Keratinocyte (primary cell): ENCODE results near the gene HIP1. TPM values are rescaled to one million over a fixed set of nuclear protein-coding genes. Genes with fewer than 3 reads are reported as not detected.
"Not testable (repeated sequence)": the region's sequence is repeated elsewhere in the genome, so short reads cannot be mapped to it uniquely, and the experiment has no call there.

Experiments
- DNase-seq: peaks from one replicate; pipeline ENCODE4 v3.0.0-alpha.2; 2011; ENCODE audit warnings: low read depth, missing footprints, low spot score
- FAIRE-seq: peaks from 2 replicates; lab custom pipeline; 2011; peaks lifted over from hg19 to GRCh38; lab: Jason Lieb, UNC
- H2AFZ ChIP-seq: 2 replicates; pipeline ENCODE4 v1.6.0; 2012; ENCODE audit warnings: low read length, control low read depth, inconsistent platforms; ENCODE audit not compliant: control insufficient read depth
- H3K27ac ChIP-seq: 2 replicates; pipeline ENCODE4 v1.5.1; 2011; ENCODE audit warnings: low read length; ENCODE audit not compliant: control insufficient read depth, insufficient read depth
- H3K27me3 ChIP-seq: 3 replicates; pipeline ENCODE4 v1.6.0; 2011; ENCODE audit warnings: low read length; ENCODE audit not compliant: control insufficient read depth, insufficient read depth; ENCODE audit errors: extremely low read depth
- H3K36me3 ChIP-seq, 2 experiments: 2 replicates in 1 of 2; 3 replicates in 1 of 2; pipeline ENCODE4 v1.5.1; 2011; ENCODE audit warnings: low read length in 2 of 2, mild to moderate bottlenecking in 1 of 2; ENCODE audit not compliant: control insufficient read depth in 2 of 2, insufficient read depth in 2 of 2; ENCODE audit errors: extremely low read depth in 1 of 2
- H3K4me1 ChIP-seq: 3 replicates; pipeline ENCODE4 v1.5.1; 2011; ENCODE audit warnings: low read length; ENCODE audit not compliant: control insufficient read depth, insufficient read depth; ENCODE audit errors: extremely low read depth
- H3K4me2 ChIP-seq: 3 replicates; pipeline ENCODE4 v1.6.0; 2011; ENCODE audit warnings: low read depth, low read length; ENCODE audit not compliant: control insufficient read depth, insufficient read depth; ENCODE audit errors: extremely low read depth
- H3K4me3 ChIP-seq, 3 experiments: fragments of 200-600 bp in 1 of 3; sonication (generic) in 1 of 3; 2 replicates in 2 of 3; 3 replicates in 1 of 3; pipeline ENCODE4 v1.5.1; 2011 to 2016; ENCODE audit warnings: low read length in 3 of 3, mild to moderate bottlenecking in 3 of 3, control low read depth in 2 of 3, inconsistent platforms in 1 of 3, low read depth in 1 of 3, mixed read lengths in 1 of 3, mixed run types in 1 of 3, moderate library complexity in 1 of 3; ENCODE audit not compliant: control insufficient read depth in 2 of 3, insufficient read depth in 2 of 3; ENCODE audit errors: extremely low read depth in 1 of 3
- H3K79me2 ChIP-seq: 2 replicates; pipeline ENCODE4 v1.6.0; 2012; ENCODE audit warnings: low read length; ENCODE audit not compliant: control insufficient read depth, insufficient read depth
- H3K9ac ChIP-seq: 3 replicates; pipeline ENCODE4 v1.6.0; 2011; ENCODE audit warnings: low read length; ENCODE audit not compliant: control insufficient read depth, insufficient read depth; ENCODE audit errors: extremely low read depth
- H3K9me1 ChIP-seq: 3 replicates; pipeline ENCODE4 v1.6.0; 2011; ENCODE audit warnings: low read length; ENCODE audit not compliant: control insufficient read depth, insufficient read depth; ENCODE audit errors: extremely low read depth
- H3K9me3 ChIP-seq: 2 replicates; pipeline ENCODE4 v1.5.1; 2012; ENCODE audit warnings: low read depth, low read length; ENCODE audit not compliant: control insufficient read depth
- H4K20me1 ChIP-seq: 3 replicates; pipeline ENCODE4 v1.6.0; 2011; ENCODE audit warnings: low read length; ENCODE audit not compliant: control insufficient read depth, insufficient read depth; ENCODE audit errors: extremely low read depth
- CTCF ChIP-seq, 3 experiments: IDR thresholded peaks in 1 of 3; conservative IDR thresholded peaks in 1 of 3; optimal IDR thresholded peaks in 1 of 3; 2 replicates in 2 of 3; 3 replicates in 1 of 3; pipeline versions ENCODE3 to v1.5.1; 2011; ENCODE audit warnings: low read length in 3 of 3, mild to moderate bottlenecking in 3 of 3, moderate library complexity in 2 of 3, control low read depth in 1 of 3, inconsistent platforms in 1 of 3; ENCODE audit not compliant: insufficient read depth in 2 of 3; ENCODE audit errors: extremely low read depth in 1 of 3
- EZH2 ChIP-seq: IDR thresholded peaks from one replicate; pipeline ENCODE4 v1.6.1; 2012; ENCODE audit warnings: inconsistent platforms, mild to moderate bottlenecking, low read length, moderate library complexity
- dilution Hi-C: fragments of 300-500 bp; cut with MboI; formaldehyde crosslinking; loops from one replicate; pipeline ENCODE4 v1.7.0; 2020; ENCODE audit warnings: low sequenced_read_pairs; ENCODE audit not compliant: extremely low pct_ligation_motif_present
- polyA plus RNA-seq, 5 experiments: library from polyadenylated mRNA; depleted of rRNA in 3 of 5; stranded (reverse) in 3 of 5; stranded (forward) in 1 of 5; unstranded in 1 of 5; fragments of >200 nt; gene quantifications; 1 replicate in 1 of 5; 2 replicates in 3 of 5; 3 replicates in 1 of 5; pipeline versions ENCODE4 v1.2.1 to v1.2.3, GENCODE V29; 2011 to 2012; ENCODE audit warnings: missing spikeins in 2 of 5, low read depth in 1 of 5, low replicate concordance in 1 of 5

The HIP1 gene
- polyA plus RNA-seq, 1 donor (not counting 4 experiments of a cell fraction or from before 2014, with no cell fraction given): 5.0 TPM

DNA sequence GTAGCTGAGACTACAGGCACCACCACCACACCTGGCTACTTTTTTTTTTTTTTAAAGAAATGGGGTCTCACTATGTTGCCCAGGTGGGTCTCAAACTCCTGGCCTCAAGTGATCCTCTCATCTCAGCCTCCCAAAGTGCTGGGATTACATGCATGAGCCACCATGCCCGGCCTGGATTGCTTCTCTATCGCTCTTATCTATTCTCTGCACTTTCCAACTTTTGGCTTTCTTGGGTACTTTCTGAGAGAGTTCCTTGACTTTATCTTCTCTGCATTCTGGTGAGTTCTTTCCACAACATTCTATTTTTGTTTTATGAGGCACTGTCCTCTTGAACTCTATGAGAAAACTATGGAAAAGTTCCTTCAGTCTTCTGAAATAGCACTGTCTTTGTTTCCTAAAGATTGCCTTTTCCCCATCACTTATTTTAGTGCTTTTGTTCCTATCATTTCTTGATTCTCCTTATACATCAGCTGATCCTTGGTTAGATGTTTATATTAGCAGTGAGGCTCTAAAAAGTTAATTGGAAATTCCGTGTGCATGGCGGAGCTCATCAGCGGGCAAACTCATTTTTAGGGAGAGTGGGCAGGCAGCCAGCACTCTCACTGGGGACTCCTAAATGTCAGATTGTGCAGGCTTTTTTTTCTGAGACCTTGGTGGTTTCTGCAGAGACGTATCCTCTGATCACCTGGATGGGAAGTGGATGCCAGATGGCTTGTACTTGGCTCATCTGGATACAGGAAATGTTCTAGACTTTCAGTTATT is 43.9 kb downstream of the HIP1 start:
- no peak for FAIRE-seq
- H3K27ac ChIP-seq: no peak overlapping the region
- no peaks in the 10 kb centered on the region for H3K27me3 ChIP-seq
- H3K9ac ChIP-seq: no peak overlapping the region
- no peak overlapping the region for H3K4me2 ChIP-seq
- H3K9me3 ChIP-seq: no peaks in the 10 kb centered on the region
- TF ChIP-seq CTCF (optimal IDR thresholded peaks at IDR 0.05 in 1 of 3, IDR thresholded peaks at IDR 0.05 in 1 of 3, conservative IDR thresholded peaks at IDR 0.05 in 1 of 3; ENCODE audit: extremely low read depth in 1 of 3, insufficient read depth in 2 of 3, low read length in 3 of 3) (no peak), EZH2 (no peak)
- H3K36me3 ChIP-seq: no peaks in the 10 kb centered on the region
- no peaks in the 10 kb centered on the region for H4K20me1 ChIP-seq
- H2AFZ ChIP-seq: no peak overlapping the region
- no peak overlapping the region for H3K4me3 ChIP-seq
- dilution Hi-C loops: no loop called here
- no peaks in the 10 kb centered on the region for H3K9me1 ChIP-seq
- H3K4me1 ChIP-seq: no peaks in the 10 kb centered on the region
- DNase-seq: no peak
- no peaks in the 10 kb centered on the region for H3K79me2 ChIP-seq

DNA sequence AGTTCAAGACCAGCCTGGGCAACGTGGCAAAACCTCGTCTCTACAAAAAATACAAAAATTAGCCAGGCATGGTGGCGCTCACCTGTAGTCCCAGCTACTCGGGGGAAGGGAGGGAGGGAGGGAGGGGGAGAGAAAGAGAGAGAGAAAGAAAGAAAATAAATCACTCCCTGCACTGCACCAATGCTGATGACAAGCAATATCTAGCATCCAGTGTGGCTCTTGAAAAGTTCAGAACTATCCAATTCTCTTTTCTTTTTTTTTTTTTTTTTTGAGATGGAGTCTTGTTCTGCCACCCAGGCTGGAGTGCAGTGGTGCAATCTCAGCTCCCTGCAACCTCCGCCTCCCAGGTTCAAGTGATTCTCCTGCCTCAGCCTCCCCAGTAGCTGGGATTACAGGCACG is 45.1 kb downstream of the HIP1 start:
- DNase-seq, H3K79me2 ChIP-seq, H3K9me3 ChIP-seq, H3K9ac ChIP-seq, dilution Hi-C loops, H2AFZ ChIP-seq, H3K4me2 ChIP-seq, H3K4me1 ChIP-seq, H3K4me3 ChIP-seq, H3K27me3 ChIP-seq, H3K36me3 ChIP-seq, H4K20me1 ChIP-seq, FAIRE-seq, H3K9me1 ChIP-seq, H3K27ac ChIP-seq: not testable (repeated sequence)
